ENCODE measurements around the gene GNG7. TPM values are rescaled to one million over a fixed set of nuclear protein-coding genes. Genes with fewer than 3 reads are reported as not detected.

The GNG7 gene
- total RNA-seq, 1 donor from 2014 or later: 0.06 TPM

DNA sequence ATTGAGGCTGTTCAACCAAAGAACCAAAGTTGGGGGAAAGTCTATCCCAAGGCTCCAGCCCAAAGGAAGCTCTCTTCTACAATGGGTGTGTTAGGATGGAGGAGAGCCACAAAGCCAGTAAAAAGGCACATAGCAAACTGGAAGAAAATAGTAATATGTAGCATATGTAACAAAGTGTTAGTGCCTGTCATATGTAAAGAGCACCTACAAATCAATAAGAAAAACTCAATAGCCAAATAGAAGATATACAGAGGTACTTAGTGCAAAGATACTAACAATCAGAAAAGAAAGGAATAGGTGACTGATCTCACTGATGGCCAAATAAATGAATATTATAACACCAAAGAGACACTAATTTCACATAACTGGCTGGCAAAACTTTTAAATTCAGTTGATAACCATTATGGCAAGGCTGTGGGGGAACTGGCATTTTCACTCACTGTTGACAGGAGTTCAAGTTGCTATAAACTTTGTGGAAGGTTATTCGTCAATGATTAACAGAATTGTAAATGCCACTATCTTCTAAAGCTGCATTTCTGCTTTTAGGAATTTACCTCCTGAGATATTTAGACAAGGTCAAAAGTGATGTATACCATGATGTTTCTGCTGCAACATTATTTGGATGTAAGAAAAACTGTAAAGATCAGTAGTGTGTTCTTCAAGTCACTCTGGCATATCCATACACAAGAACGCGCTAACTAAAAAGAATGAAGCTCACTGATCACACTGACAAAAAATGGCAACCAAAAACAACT, 110.8 kb downstream of the GNG7 start:
- no peak overlapping the region for H3K4me3 ChIP-seq (ENCODE audit: low read depth, low read length)
- no peak for DNase-seq (ENCODE audit: low read depth)
- TF ChIP-seq CTCF (conservative IDR thresholded peaks at IDR 0.05; ENCODE audit: low read depth, low read length): no peak

- no peak for TF ChIP-seq CTCF (conservative IDR thresholded peaks at IDR 0.05; ENCODE audit: low read depth, low read length)
- no peak for DNase-seq (ENCODE audit: low read depth)
These were observed 111.7 kb downstream of the GNG7 start for GRCh38 chr19:2590630-2591399.

GRCh38 chr19:2589441-2589840, 113.1 kb downstream of the GNG7 start:
- no peak overlapping the region for H3K4me3 ChIP-seq (ENCODE audit: low read depth, low read length)
- no peak for DNase-seq (ENCODE audit: low read depth)
- TF ChIP-seq CTCF (conservative IDR thresholded peaks at IDR 0.05; ENCODE audit: low read depth, low read length): no peak

More at GRCh38 chr19:2590630-2591399, 111.7 kb downstream of the GNG7 start:
- H3K4me3 ChIP-seq (ENCODE audit: low read depth, low read length): no peak overlapping the region

DNA sequence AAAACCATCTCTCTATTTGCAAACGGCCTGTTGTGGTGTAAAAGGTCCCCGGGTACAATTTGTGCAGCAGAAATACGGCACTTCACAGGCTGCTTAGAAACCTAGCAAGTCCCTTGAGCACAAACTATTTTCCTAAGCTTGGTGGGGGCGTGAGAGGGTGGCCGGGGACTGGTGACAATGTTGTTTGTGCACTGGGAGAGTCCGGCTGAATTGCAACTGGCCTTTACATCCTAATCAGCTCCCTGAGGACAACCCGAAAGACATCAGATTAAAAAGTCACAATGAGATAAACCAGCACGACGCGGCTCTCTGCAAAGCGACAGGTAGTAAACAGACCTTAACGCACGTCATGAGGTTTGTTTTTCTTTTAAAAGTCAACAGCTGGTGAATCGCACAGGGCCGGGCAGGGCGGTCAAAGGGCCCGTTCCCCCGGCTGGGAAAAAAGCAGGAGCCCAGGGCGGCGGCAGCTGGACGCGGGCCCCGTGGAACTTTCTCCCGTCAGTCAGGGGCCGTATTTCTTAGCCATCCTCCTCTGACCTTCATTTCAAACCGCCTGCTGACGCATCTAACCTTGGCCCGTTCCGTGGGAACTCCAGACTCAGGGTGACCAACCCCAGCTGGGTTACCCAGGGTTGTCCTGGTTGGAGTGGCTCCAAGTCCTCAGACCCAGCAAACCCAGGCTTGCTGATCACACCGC, 114.3 kb downstream of the GNG7 start:
- no peak for DNase-seq (ENCODE audit: low read depth)
- H3K4me3 ChIP-seq (ENCODE audit: low read depth, low read length): peak overlapping the region; percentile 13
- no peak for TF ChIP-seq CTCF (conservative IDR thresholded peaks at IDR 0.05; ENCODE audit: low read depth, low read length)

GRCh38 chr19:2587001-2587719, 115.3 kb downstream of the GNG7 start:
- no peak for DNase-seq (ENCODE audit: low read depth)
- no peak for TF ChIP-seq CTCF (conservative IDR thresholded peaks at IDR 0.05; ENCODE audit: low read depth, low read length)
- no peak overlapping the region for H3K4me3 ChIP-seq (ENCODE audit: low read depth, low read length)

DNA sequence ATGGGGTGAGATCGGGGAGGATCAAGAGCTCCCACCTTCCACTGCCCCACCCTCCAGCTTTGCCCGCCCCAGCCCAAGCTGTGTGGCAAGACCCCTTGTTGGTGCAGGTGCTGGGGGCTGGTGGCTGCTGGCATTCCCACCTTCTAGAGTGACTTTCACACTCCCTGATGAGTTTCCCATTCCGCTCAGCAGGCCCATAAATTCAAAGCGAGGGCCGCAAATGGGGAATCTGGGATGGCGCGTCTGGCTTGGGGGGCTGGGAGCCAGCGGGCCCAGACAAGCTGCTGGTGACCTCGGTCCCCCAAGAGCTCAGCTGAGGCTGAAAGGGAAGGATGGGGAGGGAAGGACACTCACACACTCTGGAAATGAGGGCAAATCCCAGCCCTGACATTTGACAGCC, 116.3 kb downstream of the GNG7 start:
- DNase-seq (ENCODE audit: low read depth): no peak
- no peak for TF ChIP-seq CTCF (conservative IDR thresholded peaks at IDR 0.05; ENCODE audit: low read depth, low read length)
- no peak overlapping the region for H3K4me3 ChIP-seq (ENCODE audit: low read depth, low read length)

Measured in epithelial cell of proximal tubule (primary cell).